A549 (cell line): ENCODE data around the gene FAM136A. TPM values are rescaled to one million over a fixed set of nuclear protein-coding genes. Genes with fewer than 3 reads are reported as not detected.

Source experiments
- ATAC-seq, 2 experiments: fragments of 200-7000 bp in 1 of 2; fragments of >200 bp in 1 of 2; cut with Nextera tagmentation in 1 of 2; cut with Tn5 transposase in 1 of 2; 3 replicates each; pipeline versions ENCODE4 v1.8.0 to v1.9.1; 2018 to 2020; ENCODE audit warnings: mild to moderate bottlenecking in 1 of 2, moderate library complexity in 1 of 2
- CTCF ChIA-PET: fragments of 300-600 bp; sonication (Branson Sonifier 250); formaldehyde crosslinking; extraction: SDS; loops from one replicate; lab custom pipeline; 2021; ENCODE audit warnings: antibody characterized with exemption, inconsistent platforms; lab: Yijun Ruan, JAX
- POLR2A ChIA-PET: fragments of 350-600 bp; formaldehyde crosslinking; extraction: SDS; loops from one replicate; lab custom pipeline; 2021; ENCODE audit warnings: antibody characterized with exemption, inconsistent platforms; lab: Yijun Ruan, JAX
- DNase-seq, 2 experiments: peaks; one replicate each; pipeline versions ENCODE4 v3.0.0 to v3.0.0-alpha.2; 2011 to 2016; ENCODE audit warnings: low read depth in 1 of 2, low spot score in 1 of 2
- FAIRE-seq: peaks from 2 replicates; lab custom pipeline; 2011; peaks lifted over from hg19 to GRCh38; lab: Jason Lieb, UNC
- H3K27ac ChIP-seq, 2 experiments: fragments of >200 bp; sonication (Bioruptor Twin); formaldehyde crosslinking; 3 replicates each; pipeline ENCODE4 v1.5.1; 2016 to 2017
- H3K4me1 ChIP-seq: fragments of >200 bp; sonication (Bioruptor Twin); formaldehyde crosslinking; 3 replicates; pipeline ENCODE4 v1.6.1; 2016
- H3K4me2 ChIP-seq: fragments of >200 bp; sonication (Bioruptor Twin); formaldehyde crosslinking; 3 replicates; pipeline ENCODE4 v1.6.1; 2016
- H3K4me3 ChIP-seq: fragments of >200 bp; sonication (Bioruptor Twin); formaldehyde crosslinking; 3 replicates; pipeline ENCODE4 v1.5.1; 2016
- H3K9me3 ChIP-seq: fragments of >200 bp; sonication (Bioruptor Twin); formaldehyde crosslinking; 3 replicates; pipeline ENCODE4 v1.6.1; 2016
- CEBPB ChIP-seq, 2 experiments: fragments of >200 bp in 1 of 2; sonication (Bioruptor Twin) in 1 of 2; formaldehyde crosslinking in 1 of 2; IDR thresholded peaks; 2 replicates each; pipeline ENCODE4 v1.6.1; 2012 to 2016
- CHD2 ChIP-seq: fragments of 150-350 bp; IDR thresholded peaks from 2 replicates; pipeline ENCODE4 v1.6.1; 2014; ENCODE audit warnings: low read length; ENCODE audit not compliant: partially characterized antibody
- EHF ChIP-seq: fragments of 250-450 bp; sonication (Bioruptor Pico); IDR thresholded peaks from 2 replicates; pipeline ENCODE4 v1.5.0; 2020; ENCODE audit warnings: mild to moderate bottlenecking
- GATA3 ChIP-seq: IDR thresholded peaks from 2 replicates; pipeline ENCODE4 v1.6.1; 2012; ENCODE audit warnings: borderline replicate concordance
- HDAC2 ChIP-seq: fragments of 200-600 bp; sonication (generic); IDR thresholded peaks from 2 replicates; pipeline ENCODE4 v1.6.1; 2016
- JUNB ChIP-seq: fragments of >200 bp; sonication (Bioruptor Twin); formaldehyde crosslinking; IDR thresholded peaks from 2 replicates; pipeline ENCODE4 v1.6.1; 2016
- KDM5A ChIP-seq: fragments of 200-600 bp; sonication (generic); IDR thresholded peaks from 2 replicates; pipeline ENCODE4 v1.6.1; 2016; ENCODE audit warnings: antibody characterized with exemption, mild to moderate bottlenecking
- RAD21 ChIP-seq, 2 experiments: fragments of >200 bp in 1 of 2; sonication (Bioruptor Twin) in 1 of 2; formaldehyde crosslinking in 1 of 2; IDR thresholded peaks in 1 of 2; conservative IDR thresholded peaks in 1 of 2; 2 replicates in 1 of 2; 3 replicates in 1 of 2; pipeline ENCODE4 v1.6.1; 2012 to 2018; ENCODE audit warnings: inconsistent platforms in 1 of 2
- RFX5 ChIP-seq: fragments of 450-650 bp; IDR thresholded peaks from 2 replicates; pipeline ENCODE4 v1.7.1; 2014; ENCODE audit warnings: antibody characterized with exemption, mild to moderate bottlenecking, moderate library complexity
- SMC3 ChIP-seq: fragments of >200 bp; sonication (Bioruptor Twin); formaldehyde crosslinking; IDR thresholded peaks from 3 replicates; pipeline ENCODE4 v1.6.1; 2018; ENCODE audit warnings: inconsistent platforms
- ZSCAN20 ChIP-seq: fragments of 250-450 bp; sonication (Bioruptor Pico); IDR thresholded peaks from 2 replicates; pipeline ENCODE4 v1.8.0; 2022; ENCODE audit warnings: mild to moderate bottlenecking, moderate library complexity
- WGBS: methylation state at CpG from one replicate; pipeline ENCODE4 v1.1.6; 2017; ENCODE audit errors: missing lambda C conversion rate; 5-methylcytosine and 5-hydroxymethylcytosine counted together
- polyA plus RNA-seq, 4 experiments: library from polyadenylated mRNA; depleted of rRNA in 3 of 4; stranded (reverse); fragments of >200 nt; fragmentation: RNase III in 1 of 4; extraction: RNeasy Plus Mini Kit Qiagen cat#74134 plus additional on column Dnase treatment in 1 of 4; gene quantifications; 2 replicates in 3 of 4; 3 replicates in 1 of 4; pipeline ENCODE4 v1.2.3, GENCODE V29; 2011 to 2017
- TF ChIP-seq, protein P1 (sequence below): fragments of >200 bp; sonication (Bioruptor Twin); formaldehyde crosslinking; IDR thresholded peaks from 3 replicates; pipeline ENCODE4 v1.5.1; 2016
- TF ChIP-seq, protein P2 (sequence below): fragments of 250-450 bp; sonication (Bioruptor Pico); IDR thresholded peaks from 2 replicates; pipeline ENCODE4 v1.5.0; 2021; ENCODE audit warnings: mild to moderate bottlenecking, moderate library complexity, borderline replicate concordance
- TF ChIP-seq, protein P3 (sequence below): IDR thresholded peaks from 2 replicates; pipeline ENCODE4 v1.6.1; 2012; ENCODE audit warnings: low read depth, borderline replicate concordance
- TF ChIP-seq, protein P4 (sequence below): fragments of 150-350 bp; IDR thresholded peaks from 2 replicates; pipeline ENCODE4 v1.6.1; 2014; ENCODE audit warnings: low read depth, mild to moderate bottlenecking, low read length

FAM136A gene
- polyA plus RNA-seq, 2 of the 4 experiments (the other 2 are of a cell fraction) = 117 to 119 TPM

DNA sequence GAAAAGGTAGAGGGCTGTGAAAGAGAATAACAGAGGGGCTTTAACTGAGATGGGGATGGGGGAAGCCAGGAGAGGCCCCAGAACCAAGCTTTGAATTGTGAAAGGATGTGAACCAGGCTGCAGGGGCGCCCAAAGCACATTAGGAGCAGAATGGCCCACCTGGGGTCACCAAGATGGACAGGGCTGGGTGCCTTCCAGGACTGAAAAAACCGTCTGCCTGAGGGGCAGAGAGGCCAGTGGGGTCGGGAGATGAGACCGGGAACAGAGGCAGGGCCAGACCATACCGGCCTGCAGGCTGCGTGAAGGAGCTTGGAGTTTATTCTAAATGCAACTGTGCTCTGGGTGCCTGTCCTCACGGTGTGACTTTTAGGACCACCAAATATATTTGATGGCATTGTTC lies 29.1 kb upstream of the FAM136A start:
- ChIA-PET POLR2A (interaction anchor here (0.6 to 0.7 kb wide), 2 partner anchors 239 to 308 kb away, joined by 3 to 5 read pairs; no protein-coding TSS in a partner anchor), CTCF (interaction anchor here (0.8 to 6.2 kb wide), 10 partner anchors 11 to 617 kb away, joined by 3 to 80 read pairs (median 4); no protein-coding TSS in a partner anchor)
- no peak overlapping the region for H3K27ac ChIP-seq
- H3K4me1 ChIP-seq = peaks cover 16% of the 10 kb centered on the region
- no peak overlapping the region for H3K4me3 ChIP-seq
- WGBS = 65% methylated on average over 7 of the region's 7 CpGs
- ATAC-seq (no peak), DNase-seq (no peak), FAIRE-seq (no peak)
- H3K4me2 ChIP-seq = no peak overlapping the region
- TF ChIP-seq EHF (no peak), KDM5A (no peak)
- TF ChIP-seq, protein P1, sequence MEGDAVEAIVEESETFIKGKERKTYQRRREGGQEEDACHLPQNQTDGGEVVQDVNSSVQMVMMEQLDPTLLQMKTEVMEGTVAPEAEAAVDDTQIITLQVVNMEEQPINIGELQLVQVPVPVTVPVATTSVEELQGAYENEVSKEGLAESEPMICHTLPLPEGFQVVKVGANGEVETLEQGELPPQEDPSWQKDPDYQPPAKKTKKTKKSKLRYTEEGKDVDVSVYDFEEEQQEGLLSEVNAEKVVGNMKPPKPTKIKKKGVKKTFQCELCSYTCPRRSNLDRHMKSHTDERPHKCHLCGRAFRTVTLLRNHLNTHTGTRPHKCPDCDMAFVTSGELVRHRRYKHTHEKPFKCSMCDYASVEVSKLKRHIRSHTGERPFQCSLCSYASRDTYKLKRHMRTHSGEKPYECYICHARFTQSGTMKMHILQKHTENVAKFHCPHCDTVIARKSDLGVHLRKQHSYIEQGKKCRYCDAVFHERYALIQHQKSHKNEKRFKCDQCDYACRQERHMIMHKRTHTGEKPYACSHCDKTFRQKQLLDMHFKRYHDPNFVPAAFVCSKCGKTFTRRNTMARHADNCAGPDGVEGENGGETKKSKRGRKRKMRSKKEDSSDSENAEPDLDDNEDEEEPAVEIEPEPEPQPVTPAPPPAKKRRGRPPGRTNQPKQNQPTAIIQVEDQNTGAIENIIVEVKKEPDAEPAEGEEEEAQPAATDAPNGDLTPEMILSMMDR = no peak
- TF ChIP-seq, protein P2, sequence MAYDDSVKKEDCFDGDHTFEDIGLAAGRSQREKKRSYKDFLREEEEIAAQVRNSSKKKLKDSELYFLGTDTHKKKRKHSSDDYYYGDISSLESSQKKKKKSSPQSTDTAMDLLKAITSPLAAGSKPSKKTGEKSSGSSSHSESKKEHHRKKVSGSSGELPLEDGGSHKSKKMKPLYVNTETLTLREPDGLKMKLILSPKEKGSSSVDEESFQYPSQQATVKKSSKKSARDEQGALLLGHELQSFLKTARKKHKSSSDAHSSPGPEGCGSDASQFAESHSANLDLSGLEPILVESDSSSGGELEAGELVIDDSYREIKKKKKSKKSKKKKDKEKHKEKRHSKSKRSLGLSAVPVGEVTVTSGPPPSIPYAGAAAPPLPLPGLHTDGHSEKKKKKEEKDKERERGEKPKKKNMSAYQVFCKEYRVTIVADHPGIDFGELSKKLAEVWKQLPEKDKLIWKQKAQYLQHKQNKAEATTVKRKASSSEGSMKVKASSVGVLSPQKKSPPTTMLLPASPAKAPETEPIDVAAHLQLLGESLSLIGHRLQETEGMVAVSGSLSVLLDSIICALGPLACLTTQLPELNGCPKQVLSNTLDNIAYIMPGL (CRISPR knock-in tag) = no peak
- no peaks in the 10 kb centered on the region for H3K9me3 ChIP-seq

DNA sequence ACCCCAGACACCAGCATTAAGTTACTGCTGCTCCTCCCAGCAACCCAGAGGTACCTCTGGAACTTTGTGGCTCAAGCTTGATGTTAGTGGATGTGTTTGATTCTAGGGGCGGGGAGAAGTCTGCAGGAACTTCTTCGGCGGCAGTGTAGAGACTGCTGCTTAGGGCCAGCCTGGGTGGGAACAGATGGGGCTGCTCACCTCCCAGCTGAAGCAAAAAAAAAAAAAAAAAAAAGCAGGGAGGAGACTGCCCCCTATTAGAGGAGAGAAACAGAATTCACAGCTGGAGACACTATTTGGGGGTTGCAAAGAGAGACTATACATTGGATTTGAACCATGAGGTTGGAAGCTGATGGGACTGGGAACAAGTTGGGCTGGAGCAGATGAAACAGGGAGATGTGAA lies 28.6 kb upstream of the FAM136A start:
- Histone ChIP-seq H3K9me3 (no peaks in the 10 kb centered on the region), H3K4me3 (no peak overlapping the region), H3K4me2 (no peak overlapping the region), H3K27ac (no peak overlapping the region), H3K4me1 (peaks cover 16% of the 10 kb centered on the region)
- ATAC-seq = no peak
- FAIRE-seq = no peak
- no peak for TF ChIP-seq RAD21 (conservative IDR thresholded peaks at IDR 0.05 in 1 of 2, IDR thresholded peaks at IDR 0.05 in 1 of 2)
- no peak for TF ChIP-seq HDAC2
- TF ChIP-seq, protein P3, sequence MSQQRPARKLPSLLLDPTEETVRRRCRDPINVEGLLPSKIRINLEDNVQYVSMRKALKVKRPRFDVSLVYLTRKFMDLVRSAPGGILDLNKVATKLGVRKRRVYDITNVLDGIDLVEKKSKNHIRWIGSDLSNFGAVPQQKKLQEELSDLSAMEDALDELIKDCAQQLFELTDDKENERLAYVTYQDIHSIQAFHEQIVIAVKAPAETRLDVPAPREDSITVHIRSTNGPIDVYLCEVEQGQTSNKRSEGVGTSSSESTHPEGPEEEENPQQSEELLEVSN = no peak
- no peak for TF ChIP-seq ZSCAN20 (CRISPR knock-in tag)
- no peak for TF ChIP-seq GATA3
- no peak for TF ChIP-seq CEBPB (IDR thresholded peaks at IDR 0.05)
- no peak for TF ChIP-seq RFX5
- TF ChIP-seq, protein P2 (CRISPR knock-in tag) = no peak
- TF ChIP-seq, protein P4, sequence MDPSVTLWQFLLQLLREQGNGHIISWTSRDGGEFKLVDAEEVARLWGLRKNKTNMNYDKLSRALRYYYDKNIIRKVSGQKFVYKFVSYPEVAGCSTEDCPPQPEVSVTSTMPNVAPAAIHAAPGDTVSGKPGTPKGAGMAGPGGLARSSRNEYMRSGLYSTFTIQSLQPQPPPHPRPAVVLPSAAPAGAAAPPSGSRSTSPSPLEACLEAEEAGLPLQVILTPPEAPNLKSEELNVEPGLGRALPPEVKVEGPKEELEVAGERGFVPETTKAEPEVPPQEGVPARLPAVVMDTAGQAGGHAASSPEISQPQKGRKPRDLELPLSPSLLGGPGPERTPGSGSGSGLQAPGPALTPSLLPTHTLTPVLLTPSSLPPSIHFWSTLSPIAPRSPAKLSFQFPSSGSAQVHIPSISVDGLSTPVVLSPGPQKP = no peak
- no peak for TF ChIP-seq JUNB
- no peak for TF ChIP-seq SMC3
- no peak for TF ChIP-seq CHD2
- ChIA-PET POLR2A (interaction anchor here (0.6 to 0.7 kb wide), 2 partner anchors 240 to 309 kb away, joined by 3 to 5 read pairs; no protein-coding TSS in a partner anchor), CTCF (interaction anchor here (0.8 to 6.2 kb wide), 9 partner anchors 11 to 289 kb away, joined by 3 to 80 read pairs (median 5); no protein-coding TSS in a partner anchor)
- DNase-seq = no peak
- WGBS = 88% methylated on average over 3 of the region's 3 CpGs
